ENCODE results near the gene TMEM86B.
"Not testable (repeated sequence)": the region's sequence is repeated elsewhere in the genome, so short reads cannot be mapped to it uniquely, and the experiment has no call there.

TMEM86B gene

DNA sequence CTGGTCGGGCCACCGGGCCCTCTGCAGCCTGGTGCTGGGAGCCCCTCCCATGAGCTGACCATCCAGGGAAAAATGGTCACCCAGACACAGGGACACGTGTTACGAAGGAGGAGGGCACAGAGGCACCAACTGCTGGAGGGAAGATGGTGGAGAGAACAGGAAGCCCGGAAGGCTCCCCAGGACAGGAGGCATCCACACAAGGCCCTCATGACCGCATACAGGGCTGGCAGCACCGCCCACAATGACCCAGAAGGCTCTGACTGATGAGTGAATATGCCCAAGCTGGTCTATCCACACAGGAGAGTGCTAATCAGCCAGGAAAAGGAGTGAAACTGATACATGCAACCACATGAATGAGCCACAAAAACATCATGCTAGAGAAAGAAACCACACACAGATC lies 14.0 kb upstream of the TMEM86B start:
- DNase-seq (ENCODE audit: low read depth in 4 of 4, low spot score in 1 of 4): no peak

DNA sequence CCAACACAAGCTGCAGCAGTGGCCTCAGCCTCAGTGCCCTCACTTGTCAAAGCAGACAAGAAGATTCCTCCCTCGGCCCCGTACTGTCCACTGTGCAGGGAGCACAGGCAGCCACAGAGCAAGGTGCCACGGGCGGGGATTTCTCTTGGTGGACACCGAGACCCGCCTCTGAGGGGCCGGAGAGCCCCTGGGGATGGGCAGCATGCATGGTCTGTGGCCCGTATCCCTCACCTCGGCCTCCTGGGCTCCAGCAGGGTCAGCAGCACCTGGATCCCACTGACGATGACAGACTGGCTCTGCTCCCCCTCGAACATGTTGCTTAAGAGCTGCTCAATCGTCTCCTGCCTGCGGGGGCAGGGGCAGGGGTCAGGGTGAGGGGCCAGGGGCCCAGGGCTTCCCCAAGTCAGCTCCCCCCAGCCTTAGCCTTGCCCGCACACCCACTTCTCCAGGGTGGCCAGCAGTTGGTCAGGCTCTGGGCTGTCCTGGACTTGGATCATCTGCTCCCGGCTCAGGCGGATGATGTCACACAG lies 13.4 kb upstream of the TMEM86B start:
- no peak for DNase-seq (ENCODE audit: low read depth in 4 of 4, low spot score in 1 of 4)

DNA sequence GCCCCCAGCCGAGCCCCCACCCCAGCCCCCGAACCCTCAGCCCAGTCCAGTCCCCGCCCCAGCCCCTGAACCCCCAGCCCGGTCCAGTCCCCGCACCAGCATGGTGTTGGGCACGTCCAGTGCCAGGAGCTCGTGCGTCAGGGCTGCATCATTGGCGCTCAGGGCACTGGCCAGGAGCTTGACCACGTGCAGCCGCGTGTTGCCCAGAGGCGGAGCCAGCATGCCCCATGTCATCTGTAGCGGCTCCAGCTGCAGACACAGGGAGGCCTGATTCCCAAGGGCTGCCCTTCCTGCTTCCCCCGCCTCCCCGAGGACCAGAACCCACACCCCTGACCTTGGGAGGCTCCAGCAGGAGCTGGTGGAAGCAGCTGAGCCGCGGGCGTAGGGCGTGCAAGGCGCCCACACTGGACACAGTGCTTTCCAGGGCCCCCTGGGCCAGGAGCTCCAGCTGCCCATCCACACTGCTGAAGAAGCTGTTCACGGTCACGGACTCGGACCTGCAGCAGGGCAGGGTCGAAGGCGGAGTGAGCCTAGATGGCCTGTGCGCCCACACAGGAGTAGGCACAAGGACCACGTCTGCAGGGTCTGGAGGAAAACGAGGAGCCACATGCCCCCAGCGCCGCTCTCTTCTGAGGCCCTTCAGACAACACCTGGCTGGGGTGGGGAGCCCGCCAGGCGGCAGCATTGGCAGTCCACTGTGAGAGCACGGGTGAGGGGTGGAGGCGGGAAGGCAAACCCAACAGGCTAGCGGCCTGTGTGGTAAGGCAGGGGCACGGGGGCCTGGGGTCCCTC lies 12.8 kb upstream of the TMEM86B start:
- DNase-seq (ENCODE audit: low read depth in 4 of 4, low spot score in 1 of 4): no peak

DNA sequence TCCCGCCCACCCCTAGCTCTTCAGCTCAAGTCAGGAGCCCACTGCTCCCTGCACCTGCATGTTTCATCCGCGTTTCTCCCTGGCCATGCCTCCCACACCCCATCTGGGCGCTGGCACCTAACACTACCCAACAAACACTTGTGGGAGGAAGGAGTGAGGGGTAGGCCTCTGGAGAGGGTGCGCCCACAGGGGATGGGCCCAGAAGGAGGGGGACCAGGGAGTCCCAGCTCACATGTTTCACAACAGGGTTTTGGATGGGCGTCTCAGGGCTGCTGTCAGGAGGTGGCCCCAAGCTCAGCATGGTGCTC lies 12.1 kb upstream of the TMEM86B start:
- no peak for DNase-seq (ENCODE audit: low read depth in 4 of 4, low spot score in 1 of 4)

DNA sequence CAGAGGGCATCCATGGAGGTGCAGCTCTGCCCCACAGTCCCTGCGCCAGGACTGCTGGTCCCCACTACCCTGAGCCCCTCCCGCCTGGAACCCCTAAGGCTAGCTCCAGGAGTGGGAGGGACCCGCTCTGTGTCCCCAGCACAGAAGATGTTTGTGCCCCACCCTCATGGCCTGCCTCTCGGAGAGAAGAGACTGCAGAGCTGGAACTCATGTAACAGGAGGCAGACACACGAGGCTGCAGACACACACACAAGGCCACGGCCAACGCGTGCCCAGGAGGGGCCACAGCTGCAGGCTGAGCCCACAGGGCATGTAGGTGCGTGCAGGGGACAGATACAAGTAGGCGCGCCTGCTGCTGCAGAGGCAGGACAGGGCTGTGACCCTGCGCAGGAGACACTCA lies 10.4 kb upstream of the TMEM86B start:
- DNase-seq (ENCODE audit: low read depth in 4 of 4, low spot score in 1 of 4): no peak

DNA sequence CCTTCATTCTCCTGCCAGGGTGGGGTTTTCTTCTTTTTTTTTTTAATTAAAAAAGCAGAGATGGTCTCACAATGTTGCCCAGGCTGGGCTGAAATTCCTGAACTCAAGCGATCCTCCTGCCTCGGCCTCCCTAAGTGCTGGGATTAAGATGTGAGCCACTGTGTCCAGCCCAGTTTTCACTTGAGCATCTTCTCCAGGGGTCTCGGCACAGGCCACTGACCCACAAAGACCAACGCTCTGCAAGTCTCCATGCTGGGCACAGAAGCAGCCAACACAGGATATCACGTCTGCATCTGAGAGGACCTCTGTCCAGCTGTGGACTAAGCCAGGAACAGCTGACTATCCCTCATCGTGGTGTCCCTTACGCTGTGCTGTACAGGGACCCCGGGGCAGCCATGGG lies 9.5 kb upstream of the TMEM86B start:
- no peak for DNase-seq (ENCODE audit: low read depth in 4 of 4, low spot score in 1 of 4)

DNA sequence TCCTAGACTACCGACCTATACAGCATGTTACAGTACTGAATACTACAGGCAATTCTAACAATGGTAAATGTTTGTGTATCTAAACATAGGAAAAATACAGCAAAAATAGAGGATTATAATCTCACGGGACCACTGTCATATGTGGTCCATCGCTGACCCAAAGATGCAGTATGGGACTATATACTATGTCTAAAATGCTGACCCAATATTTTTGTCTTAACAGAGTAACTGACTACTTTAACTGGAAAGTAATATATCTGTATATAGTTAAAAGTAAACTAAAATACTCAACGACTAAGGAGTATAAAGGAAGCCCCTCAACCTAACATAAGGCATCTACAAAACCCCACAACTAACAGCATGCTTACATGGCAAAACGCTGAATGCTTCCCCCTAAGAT lies 4.4 kb upstream of the TMEM86B start:
- no peak for DNase-seq (ENCODE audit: low read depth in 4 of 4, low spot score in 1 of 4)

DNA sequence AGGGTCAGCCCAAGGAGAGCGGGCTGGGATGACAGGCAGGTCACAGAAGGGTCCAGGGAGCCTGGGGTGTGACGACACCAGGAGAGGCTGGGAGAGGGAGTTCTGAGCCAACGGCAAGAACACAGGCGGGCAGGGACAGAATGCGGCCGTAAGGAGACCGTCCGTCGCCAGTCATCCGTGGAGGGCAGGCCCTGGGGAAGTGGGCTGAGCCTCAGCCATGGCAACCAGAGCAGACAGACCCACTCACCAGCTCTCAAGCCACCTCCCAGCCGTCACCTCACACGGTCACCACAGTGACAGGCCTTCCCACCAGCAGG lies 3.7 kb upstream of the TMEM86B start:
- DNase-seq (ENCODE audit: low read depth in 4 of 4, low spot score in 1 of 4): no peak

DNA sequence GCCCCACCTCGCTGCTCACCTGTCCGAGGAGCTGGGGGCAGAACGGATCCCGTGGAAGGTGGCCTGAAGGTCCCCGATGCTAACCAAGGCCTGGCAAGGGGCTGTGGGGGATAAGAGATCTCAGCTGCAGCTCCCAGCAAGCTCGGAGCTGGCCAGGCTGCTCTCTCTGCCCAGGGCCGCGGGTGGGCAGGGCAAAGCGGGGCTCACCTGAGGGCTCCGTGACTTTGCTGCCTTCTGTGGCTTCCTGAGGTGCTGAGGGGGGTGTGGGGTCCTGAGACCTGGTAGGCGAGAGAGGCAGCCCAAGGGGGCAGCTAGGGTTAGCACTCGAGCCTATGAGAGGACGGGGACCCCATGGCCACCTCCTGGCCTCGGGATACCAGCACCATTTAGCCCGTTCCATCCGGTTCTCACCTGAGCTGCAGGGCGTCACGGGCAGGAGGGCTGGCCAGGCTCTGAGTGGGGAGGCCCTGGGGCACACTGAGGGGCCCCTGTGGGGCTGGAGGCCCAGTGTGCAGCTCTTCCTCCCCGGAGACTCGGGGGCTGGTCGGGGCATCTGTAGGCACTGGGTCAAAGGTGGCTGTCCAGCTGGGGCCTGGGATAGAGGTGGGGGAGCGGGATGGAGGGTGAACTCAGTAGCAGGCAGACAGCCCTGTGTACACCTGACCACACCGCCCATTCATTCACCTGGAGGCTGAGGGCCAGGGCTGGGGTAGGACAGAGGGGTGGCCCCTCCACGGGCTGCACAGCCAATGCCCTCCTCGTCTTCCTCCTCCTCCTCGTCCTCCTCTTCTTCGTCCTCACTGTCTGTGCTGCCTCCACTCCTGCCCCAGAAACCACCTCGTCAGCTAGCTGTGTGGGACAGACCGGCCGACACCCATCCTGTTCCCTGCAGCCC lies 3.1 kb upstream of the TMEM86B start:
- no peak for DNase-seq (ENCODE audit: low read depth in 4 of 4, low spot score in 1 of 4)

DNA sequence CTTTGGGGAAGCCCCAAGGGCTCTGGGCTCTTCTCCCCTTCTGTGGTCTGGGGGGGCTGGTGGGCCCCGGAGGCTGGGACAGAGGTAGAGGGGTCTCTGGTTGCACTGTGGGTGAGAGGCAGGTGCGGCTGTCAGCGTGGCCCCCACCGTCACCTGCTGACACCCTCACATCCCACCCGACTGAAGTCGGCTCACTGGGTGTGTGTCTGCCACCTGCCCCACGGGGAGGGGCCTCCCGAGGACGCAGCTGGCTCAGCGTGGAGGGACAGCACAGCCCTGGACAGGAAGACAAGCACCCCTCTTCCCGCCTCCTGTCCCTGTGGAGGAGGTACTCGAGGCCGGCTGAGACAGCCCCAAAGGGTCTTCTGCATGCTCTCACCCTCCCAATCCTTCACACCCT lies 2.2 kb upstream of the TMEM86B start:
- DNase-seq (ENCODE audit: low read depth in 4 of 4, low spot score in 1 of 4): no peak

DNA sequence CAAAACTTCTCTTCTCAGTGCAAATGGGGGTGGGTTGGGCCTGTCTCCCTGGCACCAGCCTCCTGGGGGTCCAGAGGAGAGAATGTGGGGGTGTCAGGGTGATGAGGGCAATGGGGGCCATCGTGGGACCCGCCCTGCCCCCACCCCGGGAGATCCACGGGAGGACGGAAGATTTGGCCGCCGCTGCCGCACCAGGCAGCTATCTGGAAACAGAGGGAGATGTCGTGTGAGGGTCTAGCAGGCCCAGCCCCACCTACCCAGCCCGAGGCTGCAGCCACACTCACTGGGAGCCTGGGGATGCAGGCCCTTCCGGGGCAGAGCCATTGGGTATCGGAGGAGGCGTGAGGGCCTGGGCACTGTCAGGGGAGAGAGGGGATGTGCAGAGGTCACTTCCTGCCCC lies 1.8 kb upstream of the TMEM86B start:
- no peak for DNase-seq (ENCODE audit: low read depth in 4 of 4, low spot score in 1 of 4)

DNA sequence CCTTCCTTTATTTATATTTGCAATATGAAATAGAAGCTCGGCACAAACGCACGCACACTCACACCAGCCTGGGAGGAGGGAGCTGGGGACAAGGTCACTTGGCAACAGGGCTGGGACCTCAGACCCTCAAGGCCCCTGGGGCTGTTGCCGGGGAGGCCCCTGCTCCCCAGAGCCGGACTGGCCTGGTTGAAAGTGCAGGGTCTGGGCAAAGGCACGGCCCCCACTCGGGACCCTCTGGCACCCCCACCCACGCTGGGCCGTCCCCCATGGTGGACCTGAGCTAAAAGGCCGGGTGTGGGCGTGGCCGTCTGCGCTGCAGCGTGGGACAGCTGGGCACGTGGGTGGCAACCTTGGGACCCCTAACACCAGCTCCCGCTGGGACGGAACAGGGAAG lies 1.2 kb upstream of the TMEM86B start:
- DNase-seq (ENCODE audit: low read depth in 4 of 4, low spot score in 1 of 4): no peak

DNA sequence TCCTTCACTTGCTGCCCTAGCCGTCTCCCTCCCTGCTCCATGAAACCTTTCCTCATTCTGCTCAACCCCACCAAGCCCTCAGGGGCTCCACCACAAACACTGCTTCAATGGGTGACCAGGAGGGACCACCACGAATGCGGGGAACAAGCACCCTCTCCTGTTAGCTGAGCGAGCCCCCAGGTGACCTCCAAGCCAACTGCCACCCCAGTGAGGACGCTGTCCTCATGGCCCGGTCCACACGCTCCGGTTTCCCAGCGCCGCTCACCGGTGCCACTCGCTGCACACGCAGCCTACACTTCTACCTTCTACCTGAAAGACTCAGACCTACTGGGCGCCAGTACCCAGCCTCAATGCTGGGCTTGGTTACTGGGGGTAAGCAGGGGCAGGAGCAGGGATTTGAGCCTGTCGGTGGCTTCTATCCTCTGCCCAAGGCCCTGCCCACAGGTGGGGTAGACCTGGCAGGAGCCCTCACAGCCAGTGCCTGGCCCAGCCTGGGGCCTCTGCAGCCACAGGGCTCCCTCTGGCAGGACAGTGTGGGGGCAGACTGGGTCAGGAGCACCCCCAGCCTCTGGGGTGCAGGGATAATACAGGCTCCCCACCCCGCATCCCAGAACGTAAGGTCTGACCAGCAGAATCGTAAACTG lies 704 bp upstream of the TMEM86B start:
- DNase-seq (ENCODE audit: low read depth in 4 of 4, low spot score in 1 of 4): no peak

DNA sequence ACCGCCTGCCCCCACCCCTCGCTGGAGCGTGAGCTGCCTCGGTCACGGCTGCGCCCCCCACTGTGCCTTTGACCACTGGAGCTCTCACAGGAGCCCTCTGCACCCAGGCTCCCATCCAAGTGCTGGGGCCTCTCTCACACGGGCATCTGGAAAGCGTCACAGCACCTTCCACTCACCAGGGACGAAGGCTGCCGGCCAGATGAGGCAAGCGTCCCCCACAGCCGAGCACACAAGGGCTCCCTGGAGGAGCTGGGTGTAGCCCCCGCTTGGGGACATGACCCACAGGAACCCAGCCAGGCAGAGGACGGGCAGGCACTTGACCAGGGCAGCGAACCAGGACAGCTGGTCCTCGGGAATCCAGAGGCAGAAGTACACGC lies 560 bp downstream of the TMEM86B start:
- no peak for DNase-seq (ENCODE audit: low read depth in 4 of 4, low spot score in 1 of 4)

DNA sequence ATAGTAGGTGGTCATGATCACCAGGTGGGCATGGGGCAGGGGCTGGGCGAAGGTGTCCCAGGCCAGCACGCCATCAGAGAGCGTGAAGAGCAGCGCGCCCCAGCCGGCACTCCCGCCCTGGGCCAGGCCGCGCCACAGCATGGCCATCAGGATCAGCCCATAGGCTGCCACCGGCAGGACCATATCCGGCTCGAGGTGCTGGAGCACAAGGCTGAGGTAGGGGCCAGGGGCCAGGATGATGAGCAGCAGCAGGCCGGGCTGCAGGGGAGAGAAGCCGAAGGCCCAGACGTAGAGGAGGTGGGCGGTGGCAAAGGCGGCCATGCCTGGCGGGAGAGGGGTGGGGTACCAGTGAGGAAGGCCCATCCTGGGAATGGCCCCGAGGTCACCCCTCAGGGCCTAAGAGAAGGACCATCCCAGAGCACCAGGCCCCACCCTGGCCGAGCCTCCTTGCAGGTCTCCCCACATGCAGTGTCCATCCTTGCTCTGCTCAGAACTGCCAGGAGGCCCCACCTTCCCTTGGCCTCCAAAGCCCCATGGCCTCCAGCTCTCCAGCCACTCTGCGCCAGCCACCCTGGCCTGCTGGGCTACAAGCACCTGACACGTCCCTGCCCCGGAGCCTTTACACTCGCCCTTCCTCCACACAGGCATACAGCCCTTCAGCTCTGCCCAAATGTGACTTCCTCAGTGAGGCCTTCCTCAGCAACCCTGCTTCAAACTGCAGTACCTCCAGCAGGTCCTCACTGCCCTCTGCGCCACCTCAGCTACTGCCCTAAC lies 1.1 kb downstream of the TMEM86B start:
- DNase-seq (ENCODE audit: low read depth in 4 of 4, low spot score in 1 of 4): no peak

DNA sequence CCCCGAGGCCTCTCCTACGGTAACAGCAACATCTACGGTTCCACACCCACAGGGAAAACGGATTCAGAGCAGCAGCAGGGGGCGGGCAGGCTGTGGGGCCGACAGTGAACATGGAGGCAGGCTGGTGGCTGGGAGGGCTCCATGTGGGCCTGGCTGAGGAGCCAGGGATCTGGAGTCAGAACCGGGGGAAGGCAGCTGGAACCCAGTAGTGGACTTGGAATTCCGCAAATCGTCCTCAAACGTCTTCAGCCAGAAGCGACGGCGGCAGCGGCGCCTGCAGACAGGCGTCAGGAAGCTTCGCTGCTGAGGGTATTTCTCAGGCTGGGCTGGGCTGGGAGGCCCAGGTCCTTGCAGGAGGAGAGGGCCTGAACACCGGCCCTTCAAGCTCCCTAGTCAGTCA lies 1.8 kb downstream of the TMEM86B start:
- no peak for DNase-seq (ENCODE audit: low read depth in 4 of 4, low spot score in 1 of 4)

DNA sequence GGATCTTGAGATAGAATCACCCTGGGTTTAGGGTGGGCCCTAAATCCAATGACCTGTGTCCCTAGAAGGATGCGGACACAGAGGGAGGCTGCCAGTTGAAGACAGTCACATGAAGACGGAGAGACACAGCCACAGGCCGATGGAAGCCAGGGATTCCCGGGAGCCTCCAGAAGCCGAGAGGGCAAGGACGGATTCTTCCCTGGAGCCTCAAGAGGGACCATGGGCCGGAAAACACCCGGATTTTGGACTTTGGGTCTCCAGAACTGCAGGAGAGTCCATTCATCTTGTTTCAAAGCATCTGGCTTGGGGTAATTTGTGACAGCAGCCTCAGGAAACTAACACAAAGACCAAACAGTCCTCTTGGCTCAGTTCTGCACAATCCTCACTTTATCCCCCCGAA lies 2.3 kb downstream of the TMEM86B start:
- no peak for DNase-seq (ENCODE audit: low read depth in 4 of 4, low spot score in 1 of 4)

DNA sequence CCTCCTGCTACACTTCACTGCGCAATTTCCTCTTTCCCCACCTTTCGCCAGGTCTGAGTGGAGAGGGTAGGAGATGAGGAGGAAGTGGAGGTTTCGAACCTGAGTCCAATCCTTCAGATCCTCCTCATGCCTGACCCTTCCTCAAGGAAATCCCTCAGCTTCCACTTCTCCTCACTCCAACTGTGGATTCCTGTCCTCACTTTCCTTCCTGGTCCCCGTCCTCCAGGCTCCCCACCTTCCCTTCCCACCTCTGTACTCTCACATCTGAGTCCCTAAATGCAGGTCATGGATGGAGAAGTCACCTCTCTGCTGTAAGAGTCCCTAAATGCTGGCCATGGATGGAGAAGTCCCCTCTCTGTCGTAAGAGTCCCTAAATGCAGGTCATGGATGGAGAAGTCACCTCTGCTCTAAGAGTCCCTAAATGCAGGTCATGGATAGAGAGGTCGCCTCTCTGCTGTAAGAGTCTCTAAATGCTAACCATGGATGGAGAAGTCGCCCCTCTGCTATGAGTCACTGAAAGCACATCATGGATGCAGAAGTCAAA lies 3.1 kb downstream of the TMEM86B start:
- DNase-seq (ENCODE audit: low read depth in 4 of 4, low spot score in 1 of 4): no peak

DNA sequence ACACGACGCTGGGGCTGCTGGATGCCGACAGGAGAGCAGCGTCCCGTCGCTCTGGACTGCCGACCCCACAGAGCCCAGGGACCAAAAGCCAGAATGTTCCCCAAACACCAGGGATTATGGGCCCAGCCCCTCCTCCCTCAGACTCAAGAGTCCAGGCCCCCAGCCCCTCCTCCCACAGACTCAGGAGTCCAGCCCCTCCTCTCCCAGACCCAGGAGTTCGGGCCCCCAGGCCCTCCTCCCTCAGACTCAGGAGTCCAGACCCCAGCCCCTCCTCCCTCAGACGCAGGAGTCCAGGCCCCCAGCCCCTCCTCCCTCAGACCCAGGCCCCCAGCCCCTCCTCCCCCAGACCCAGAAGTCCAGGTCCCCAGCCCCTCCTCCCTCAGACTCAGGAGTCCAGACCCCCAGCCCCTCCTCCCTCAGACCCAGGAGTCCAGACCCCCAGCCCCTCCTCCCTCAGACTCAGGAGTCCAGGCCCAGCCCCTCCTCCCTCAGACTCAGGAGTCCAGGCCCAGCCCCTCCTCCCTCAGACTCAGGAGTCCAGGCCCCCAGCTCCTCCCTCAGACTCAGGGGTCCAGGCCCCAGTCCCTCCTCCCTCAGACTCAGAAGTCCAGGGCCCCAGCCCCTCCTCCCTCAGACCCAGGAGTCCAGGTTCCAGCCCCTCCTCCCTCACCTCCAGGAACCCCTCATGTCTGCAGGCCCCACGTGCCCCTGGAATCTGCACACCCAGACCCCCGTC lies 3.7 kb downstream of the TMEM86B start:
- DNase-seq (ENCODE audit: low read depth in 4 of 4, low spot score in 1 of 4): not testable (repeated sequence)

DNA sequence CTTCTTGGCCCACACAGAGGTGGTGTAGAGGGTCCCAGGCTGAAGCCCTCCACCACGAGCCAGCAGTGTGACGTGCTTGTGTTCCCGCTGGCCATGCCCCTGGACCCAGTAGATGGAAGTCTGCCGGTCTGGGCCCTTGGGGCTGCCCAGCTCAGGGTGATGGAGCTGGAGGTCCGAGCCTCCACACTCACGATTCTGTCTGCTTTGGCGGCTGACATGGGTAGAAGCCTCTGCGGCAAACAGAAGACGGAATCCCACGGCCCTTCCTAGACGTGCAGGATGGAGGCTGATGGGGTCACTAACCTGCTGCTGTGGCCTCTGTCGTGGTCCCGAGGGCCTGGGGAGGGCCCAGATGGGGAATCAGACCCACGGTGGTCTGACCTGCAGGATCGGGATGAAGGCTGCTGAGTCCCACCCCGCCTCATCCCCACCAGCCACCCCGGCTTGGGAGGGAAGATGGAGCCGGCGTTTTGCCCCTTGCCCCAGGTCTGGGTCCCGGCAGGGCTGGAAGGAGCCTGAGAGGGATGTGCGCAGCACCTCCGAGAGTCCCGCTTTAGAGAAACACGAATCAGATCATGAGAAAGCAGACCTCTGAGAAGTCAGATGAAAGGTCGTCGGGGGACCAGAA lies 4.4 kb downstream of the TMEM86B start:
- DNase-seq (ENCODE audit: low read depth in 4 of 4, low spot score in 1 of 4): no peak
